Activated CD4-positive, alpha-beta T cell treated with anti-CD3 and anti-CD28 coated beads, Interleukin-2, amount 50 U/mL, for 1 hour (primary cell): ENCODE results near the gene APBB2.
A peak's percentile ranks its signal among the peaks of the same experiment; 100 is the strongest.
"Not testable (repeated sequence)": the region's sequence is repeated elsewhere in the genome, so short reads cannot be mapped to it uniquely, and the experiment has no call there.

Experiments used
- DNase-seq: peaks from one replicate; pipeline ENCODE4 v3.0.0-alpha.2; 2020

APBB2 gene

DNA sequence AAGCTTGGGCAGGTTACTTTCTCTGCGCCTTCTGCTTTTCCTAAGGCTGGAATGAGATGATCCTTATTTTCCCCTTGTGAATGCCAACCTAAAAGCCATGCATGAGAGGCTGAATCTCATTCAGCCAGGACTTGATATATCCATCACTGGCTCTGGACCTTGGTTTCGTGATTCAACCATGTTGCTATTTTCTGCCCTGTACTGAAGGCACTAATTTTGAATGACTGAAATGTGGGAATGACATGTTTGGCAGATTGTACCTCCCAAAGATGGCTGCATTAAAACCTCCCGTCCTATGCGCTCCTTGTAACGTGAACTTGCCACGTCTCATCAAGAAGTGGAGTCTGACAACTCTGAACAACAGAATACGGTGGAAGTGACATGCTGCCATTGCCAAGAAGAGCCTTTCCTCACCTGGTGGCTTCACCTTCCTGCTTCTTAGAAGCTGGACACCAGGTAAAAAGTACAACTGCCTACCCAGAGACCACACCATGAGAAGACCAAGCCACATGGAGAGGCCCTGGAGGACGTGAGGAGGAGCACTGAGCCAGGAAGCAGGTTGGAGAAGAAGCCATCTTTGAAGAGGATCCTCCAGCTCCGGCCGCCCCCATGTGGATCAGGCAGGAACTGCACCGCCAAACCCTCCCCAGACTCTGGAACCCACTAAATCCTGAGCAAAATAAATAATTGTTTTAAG is 290.1 kb downstream of the APBB2 start:
- DNase-seq = peak; percentile 61

DNA sequence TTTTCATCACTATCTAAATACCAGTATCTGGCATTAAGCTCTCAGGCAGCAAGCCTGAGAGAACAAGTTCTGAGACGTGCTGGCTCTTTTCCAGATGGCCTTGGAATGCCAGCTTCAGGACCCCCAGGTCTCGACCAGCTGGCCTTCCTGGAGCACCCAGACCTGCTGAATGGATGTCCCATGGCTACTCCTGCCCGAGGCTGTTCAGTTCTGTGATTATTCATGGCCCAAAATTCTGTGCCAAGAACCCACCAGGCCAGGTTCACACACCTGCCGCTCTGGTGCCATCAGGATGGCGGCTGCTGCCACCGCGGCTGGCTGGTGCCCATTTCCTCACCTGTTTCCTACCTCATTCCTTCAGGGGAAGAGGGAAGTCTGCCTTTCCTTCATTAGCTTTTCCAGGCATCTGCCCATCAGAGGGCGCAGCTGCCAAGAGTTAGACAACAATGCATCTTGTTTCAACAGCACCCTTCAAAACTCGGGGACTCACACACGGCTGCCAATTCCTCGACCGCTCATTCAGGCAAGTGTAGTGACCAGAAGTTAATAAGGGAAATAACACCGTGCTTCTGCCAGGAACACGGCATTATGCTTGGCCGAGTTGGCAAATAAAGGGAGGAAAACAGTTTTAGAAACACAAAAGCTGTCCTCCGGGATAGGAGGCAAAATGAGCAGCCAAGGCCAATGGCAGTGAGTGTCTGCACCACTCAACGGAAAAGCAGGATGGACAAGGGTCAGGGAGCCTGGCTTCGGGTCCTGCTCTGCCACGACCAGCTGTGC is 290.8 kb downstream of the APBB2 start:
- no peak for DNase-seq

DNA sequence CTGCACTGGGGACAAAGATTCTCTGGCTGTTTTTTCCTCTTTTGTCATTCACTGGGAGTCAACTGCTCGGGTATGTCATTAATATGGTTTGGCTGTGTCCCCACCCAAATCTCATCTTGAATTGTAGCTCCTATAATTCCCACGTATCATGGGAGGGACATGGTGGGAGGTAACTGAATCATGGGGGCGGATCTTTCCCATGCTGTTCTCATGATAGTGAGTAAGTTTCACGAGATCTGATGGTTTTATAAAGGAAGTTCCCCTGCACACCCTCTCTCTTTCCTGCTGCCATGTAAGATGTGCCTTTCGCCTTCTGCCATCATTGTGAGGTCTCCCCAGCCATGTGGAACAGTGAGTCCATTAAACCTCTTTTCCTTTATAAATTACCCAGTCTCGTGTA is 294.4 kb downstream of the APBB2 start:
- DNase-seq = not testable (repeated sequence)

DNA sequence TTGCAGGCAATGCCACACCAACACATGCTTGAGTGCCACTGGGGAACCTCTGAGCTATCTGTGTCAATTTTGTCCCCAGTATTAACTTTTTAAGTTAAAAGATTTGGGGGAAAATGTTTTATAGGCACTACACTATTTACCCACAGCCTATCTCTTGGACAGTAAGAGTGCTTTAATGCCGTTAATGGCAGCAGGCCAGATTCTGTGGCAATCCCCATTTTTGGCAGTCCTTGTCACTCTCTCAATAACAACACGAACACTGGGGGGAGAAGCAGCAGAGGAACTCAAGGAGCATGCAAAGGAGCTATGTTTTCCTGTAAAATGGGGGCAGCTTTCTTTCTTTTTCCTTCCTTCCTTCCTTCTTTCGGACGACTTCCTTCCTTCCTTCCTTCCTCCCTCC is 296.0 kb downstream of the APBB2 start:
- DNase-seq = no peak

DNA sequence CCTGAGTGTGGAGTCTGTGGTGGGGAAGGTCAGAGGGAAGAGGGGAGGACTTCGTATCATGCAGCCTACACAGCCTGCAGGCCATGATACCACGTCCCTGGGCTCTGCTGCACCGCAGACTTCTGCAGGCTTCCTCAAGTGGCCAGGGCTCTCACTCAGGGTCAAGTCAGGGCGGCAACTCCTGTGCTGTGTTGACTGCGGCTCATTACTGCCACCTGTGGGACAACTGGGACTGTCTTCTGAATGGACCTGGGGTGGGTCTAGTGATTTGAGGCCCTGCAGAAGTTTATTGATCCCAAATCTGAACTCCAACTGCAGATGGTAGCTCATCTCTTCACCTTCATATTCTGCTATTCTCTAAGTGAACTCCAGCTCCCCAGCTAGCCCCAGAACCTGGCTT is 297.5 kb downstream of the APBB2 start:
- no peak for DNase-seq

DNA sequence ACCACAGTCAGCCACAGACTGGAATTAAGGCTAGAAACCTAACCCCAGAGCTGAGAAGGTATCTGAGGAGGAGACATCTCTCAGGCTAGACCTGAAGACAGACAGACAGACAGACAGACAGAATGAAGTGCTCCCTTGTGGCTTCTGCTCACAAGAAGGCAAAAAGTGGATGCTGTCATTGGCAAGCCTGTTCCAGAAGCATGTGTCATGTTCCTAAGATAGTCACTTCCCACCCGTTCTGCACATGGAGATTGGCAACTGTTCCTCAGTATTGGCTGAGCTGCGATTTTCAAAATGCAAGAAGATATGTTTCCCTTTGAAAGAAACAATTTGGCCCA is 298.2 kb downstream of the APBB2 start:
- DNase-seq = no peak

DNA sequence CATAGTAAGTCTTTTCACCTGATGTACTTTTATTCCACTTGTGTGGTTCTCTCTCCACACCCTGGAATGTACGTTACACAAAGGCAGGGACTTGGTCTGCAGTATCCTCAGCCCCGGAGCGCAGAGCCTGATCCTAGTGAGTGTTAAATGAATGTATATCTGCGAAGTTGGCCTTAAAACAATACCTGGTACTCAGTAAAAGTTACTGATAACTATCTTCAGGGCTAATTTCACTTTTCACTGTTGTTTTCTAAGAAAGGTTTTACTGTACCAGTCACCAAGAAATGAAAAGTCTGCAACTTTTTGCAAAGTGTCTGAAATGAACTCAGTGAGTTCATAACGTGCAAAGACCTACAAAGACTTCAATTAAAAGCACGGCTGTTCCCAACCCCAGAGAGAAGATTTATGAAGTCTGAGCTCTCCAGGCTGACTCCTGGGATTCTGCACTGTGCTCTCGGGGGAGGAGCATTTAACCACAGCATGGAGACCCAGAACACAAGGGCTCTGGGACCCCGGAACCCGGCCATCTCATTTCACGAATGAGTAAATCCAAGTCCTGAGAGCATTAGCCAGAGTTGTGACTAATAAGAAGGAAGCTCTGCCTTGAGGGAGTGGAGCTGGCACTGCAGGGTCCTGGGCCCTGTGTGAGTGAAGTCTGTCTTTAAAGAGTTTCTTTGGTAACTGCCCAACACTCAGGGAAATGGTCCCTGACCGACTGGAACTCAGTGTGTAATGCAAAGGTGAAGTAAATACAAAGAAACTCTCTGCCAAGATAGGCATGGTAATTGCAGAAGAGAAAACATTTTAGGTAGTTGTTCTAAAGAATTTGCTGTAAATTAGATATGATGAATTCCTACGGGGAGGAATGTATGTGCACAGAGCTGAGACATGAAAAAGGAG is 298.8 kb downstream of the APBB2 start:
- DNase-seq = no peak

DNA sequence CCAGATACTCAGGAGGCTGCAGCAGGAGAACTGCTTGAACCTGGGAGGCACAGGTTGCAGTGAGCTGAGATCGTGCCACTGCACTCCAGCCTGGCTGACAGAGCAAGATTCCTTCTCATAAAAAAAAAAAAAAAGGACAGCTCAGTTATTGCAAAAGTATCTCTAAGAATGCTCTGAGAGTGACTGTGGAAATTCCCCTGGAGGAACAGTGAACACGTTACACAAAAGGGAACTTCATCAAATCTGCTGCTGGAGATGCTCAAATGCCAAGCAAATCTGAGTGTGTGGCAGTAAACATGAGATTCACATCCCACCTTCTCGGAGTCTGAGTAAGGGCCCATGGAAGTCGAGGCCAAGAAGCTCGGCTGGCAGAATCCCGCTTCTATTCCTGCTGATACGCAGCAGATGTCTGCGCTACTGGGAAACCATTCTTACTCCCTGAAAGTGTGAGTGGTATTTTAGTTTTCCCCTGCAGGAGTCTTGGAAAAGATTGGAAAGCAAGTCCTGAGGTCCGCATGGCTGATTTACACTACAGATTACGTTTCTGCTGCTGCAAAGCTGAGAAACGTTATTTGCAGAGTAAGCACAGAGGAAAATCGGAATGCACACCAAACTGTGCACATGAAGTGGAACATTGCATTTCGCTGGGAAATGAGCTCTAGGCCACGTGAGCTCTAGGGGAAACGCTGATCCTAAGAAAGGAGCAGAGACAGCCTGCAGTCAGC is 301.7 kb downstream of the APBB2 start:
- no peak for DNase-seq

DNA sequence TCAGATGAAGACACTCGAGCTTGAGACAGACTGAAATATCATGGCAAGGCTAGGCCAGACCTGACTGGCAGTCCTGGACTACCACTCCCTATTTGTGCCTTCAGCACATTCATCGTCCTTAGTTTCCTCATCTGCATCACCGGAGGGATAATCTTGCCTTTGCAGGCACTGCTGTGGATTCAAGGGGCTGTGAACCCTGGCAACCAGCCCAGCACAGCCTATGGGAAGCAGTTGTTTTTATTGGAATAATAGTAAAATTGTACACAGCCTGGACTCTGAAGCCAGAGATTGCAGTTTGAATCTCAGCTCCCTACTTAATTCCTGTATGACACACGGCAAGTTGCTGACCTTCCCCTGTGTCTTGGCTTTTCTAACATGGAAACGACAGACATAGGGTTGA is 303.6 kb downstream of the APBB2 start:
- DNase-seq = no peak

DNA sequence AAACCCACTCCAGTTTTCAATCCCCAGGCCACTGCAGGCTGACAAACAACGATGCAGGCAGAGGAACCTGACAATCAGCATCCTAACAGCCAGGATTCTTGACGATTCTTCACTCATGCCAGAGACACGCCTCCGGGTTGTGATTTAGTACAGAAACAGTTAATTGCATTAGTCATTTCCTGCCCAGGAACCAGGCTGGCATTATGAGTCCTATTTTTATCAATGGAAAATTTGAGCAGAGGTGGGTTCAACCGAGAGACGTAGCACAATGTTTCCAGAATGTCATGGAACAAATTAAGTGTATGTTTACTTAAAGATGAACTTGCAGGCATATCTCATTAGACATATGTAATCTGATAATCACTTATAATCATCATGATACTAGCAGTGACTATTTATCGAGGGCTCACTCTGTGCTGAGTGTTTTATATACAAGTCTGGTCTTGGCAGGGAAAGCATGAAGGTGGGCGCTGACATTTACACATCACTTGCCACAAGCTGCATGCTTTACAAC is 304.9 kb downstream of the APBB2 start:
- DNase-seq = no peak

DNA sequence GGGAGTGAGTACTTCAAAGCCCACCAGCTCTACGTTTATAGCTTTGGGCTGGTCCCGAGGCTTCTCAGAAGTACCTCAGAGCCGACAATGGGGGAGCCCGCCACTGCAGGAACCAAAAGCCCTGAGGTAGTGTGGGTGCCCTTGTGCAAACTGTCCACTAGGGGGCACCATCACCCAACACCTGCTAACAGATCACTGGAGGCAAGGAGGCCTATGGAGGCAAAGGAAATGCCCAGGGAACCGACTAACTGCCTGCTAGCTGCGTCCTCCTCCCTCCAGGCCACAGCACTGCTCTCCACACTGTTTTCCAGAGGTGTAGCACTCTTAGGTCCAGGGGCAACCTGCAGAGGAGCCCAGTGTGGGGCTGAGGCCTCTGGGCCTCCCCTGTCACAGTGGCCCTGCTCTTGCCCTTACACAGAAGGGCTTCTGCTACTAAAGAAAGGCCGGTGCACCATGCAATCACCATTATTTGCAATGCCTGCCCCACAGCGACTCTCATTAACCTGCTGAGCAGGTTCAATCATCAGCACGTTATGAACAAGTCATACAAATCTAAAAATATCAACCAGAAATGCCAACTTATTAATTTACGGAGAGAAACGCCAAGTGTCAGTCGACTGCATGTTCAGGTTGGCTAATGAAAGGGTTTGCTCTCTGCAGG is 305.5 kb downstream of the APBB2 start:
- peak; percentile 56 for DNase-seq

DNA sequence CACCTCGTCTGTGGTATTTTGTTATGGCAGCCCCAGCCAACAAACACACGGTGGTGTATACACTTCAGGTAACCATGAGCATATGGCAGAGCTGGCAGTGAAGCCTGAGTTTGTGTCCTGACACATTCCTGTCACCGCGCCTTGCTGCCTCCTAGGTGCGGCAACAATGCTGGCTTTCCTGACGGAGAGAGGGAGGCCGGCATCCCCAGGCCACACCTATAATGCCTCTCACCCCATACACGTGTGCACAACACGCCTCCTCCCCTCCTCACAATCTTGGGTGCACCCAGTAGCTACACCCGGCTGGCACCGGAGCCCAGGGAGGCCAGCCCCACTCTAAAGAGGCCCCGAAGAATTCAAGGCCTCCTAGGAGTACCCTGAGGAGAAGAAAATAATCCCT is 306.0 kb downstream of the APBB2 start:
- no peak for DNase-seq

DNA sequence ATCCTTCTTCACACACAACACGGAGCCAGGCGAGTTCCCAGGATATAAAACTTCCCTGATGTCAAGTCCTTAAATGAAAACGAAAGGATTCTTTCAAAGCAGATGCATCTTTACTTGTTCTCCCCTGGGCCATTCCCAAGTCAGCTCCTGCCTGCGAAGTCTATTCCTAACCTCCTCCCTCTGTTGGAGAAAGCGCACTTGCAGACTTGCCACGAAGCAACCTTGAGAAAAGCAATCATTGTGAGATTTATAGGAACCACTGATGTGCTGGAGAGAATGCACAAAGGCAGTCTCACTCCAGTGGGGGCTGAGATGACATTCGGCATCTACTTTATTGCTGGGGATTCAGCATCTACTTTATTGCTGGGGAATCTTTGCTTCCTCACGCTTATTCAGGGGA is 308.9 kb downstream of the APBB2 start:
- no peak for DNase-seq

DNA sequence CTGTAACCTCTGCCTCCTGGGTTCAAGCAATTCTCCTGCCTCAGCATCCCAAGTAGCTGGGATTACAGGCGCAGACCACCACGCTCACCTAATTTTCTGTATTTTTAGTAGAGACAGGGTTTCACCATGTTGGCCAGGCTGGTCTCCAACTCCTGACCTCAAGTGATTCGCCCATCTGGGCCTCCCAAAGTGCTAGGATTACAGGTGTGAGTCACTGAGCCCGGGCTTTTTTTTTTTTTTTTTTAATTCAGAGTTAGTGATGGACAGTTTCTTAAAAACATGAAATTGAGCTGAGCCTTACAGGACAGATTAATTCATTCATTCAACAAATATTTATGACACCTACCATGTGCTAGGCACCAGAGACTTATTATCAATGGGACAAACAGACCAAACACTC is 313.8 kb downstream of the APBB2 start:
- DNase-seq = not testable (repeated sequence)

DNA sequence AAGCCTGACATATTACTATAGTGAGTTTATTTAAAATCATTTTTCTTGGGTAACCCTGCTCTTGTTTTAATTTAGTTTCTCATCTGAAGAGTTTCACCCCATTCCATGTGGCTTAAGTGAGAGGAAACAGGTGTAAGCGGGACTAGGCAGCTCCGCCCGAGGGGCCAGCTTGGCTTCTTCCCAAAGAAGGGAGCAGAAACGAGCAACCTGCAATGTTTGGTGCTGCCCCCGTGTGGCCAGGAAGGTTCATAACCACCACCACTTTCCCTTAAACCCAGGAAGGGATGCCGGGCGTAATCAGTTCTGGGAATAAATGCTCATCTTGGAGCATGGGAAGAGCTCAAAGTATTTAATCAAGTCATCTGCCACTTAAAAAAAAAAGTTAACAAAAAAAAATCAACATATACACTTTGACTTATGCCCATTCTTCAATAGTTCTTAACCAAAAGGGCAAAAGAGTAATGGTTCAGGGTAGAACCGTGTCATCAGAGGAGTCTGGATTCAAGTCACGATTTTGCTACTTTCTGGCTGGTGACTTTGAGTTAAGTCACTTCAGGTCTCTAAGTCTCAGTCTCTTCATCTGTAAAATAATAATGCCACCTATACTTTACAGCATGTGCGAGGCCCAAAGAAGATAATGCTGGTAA is 316.7 kb downstream of the APBB2 start:
- DNase-seq = peak; percentile 52

DNA sequence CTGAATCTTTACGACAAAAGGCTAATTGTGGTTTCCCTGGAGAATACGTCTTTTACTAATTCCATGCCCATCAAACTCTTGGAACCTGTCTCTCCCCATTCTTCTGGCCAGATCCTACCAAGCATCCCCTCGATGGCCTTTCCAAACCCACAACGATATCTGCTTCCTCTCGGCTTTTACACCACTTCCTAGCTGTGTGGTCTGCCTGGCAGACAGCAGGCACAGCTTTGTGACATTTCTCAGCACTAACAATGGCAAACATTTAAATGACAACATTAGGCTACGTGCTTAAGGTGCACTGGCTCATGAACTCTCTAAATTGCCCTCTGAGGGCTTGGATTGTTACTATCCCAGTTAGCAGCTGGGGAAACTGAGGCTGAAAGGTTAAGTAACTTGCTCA is 323.6 kb downstream of the APBB2 start:
- no peak for DNase-seq

DNA sequence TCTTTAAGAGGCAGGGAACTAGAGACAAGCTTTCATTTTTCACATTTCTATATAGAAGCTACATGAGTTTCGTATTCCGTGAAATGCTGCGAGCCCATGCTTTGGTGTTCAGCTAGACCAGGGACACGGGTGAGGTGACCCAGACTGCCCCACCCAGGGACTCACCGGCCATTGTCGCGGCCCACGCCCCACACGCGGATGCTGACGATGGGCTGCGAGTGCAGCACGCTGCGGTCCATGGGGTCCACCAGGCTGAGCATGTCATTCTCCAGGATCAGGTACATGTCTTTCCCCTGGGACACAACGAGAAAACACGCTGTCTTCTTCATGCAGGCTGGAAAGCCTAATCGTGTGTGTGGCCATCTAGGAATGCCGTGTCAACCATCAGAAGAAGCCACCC is 324.1 kb downstream of the APBB2 start:
- no peak for DNase-seq

DNA sequence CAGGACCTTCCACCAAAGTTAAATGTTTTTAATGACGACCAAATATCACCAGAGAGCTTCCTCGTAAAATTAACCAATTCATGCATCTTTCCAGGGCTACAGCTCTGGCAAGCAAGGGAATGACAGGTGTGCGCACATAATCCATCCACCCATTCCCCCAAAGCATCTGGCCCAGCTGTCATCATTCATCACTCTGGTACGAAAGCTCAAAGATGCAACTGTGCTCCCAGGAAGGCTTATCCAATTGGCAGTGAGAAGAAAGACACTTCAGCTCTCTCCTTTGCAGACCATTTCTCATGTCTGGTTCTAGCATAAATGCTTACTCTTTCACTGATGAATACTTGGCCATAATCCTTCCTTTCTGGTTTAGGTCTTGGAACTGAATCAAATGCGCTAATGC is 325.4 kb downstream of the APBB2 start:
- no peak for DNase-seq

DNA sequence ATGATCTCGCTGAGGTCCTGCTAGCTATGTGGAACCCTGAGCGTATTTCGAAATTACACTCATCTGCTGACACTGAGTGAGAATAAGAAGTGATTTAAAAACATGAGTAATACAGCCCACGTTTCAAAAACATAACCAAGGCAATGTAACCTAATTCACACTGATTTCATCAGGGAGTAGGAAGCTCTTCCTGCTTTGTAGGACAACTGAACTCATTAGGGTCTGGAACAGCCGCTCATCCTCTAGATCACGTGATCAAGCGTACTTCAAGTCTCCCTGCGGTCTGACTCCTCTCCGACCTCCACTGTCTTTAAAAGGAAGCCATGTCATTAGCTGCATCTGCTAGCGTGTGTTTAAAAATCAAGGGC is 326.6 kb downstream of the APBB2 start:
- no peak for DNase-seq

DNA sequence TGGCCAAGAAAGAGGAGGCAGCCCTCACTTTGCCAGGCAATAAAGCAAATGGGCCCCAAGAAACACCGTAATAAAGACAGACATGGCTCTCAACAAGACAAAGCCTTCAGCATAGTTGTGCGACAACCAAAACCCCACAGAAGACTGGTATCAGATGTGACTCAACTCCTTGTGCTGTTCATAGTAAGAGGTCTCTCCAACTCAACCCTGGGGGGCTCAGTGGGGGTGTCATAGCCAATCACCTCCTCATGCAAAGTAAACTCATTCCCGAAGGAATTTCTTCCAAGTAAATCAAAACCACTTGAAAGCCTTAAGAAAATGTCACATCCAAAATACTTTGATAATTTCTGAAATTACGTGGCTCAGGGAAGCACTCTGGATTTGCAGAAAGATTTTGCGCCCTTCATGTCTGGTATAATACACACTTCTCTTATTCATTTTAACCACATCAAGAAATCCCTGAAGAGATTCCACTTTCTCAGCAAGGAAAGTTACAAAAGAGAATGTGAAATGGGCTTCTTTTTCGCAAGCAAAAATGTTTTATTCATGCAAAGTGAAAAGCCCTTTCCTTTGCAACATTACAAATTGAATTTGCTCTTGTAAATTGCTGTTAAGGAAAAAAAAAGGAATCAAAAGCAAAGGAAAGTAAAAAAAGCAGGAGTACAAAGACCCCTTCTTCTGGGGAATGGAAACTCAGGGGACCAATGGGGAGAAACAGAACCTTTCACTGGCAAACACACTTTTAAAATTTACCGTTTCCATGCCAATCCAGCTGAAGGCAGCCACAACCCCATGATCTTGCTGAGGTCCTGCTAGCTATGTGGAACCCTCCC is 327.2 kb downstream of the APBB2 start:
- no peak for DNase-seq

DNA sequence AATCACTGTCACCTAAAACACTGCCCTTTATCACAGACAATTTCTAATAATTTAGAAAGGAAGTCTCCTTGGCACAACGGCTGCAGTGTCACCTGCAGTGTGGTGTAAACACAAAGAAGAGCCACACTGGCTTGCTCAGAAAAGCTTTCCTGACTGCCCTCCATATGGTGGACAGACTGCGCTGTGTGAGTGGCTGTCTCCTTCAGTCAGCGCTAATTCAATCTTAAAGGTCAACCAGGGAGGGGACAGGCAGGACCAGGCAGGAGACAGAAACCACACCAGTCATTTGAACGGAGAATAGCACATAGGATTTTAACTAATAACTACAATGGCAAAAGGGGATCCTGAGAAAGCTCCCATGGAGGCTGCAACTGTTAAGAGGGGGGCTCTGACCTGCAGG is 332.5 kb downstream of the APBB2 start:
- DNase-seq = no peak
